Astrocyte of the cerebellum (primary cell): ENCODE data around the gene SUCLA2.

Source experiments
- DNase-seq: peaks from one replicate; pipeline ENCODE4 v3.0.0-alpha.2; 2011; ENCODE audit warnings: low read depth
- H3K4me3 ChIP-seq: 2 replicates; pipeline ENCODE4 v1.5.1; 2011; ENCODE audit warnings: mild to moderate bottlenecking, low read depth, low read length, moderate library complexity
- CTCF ChIP-seq: IDR thresholded peaks from 2 replicates; pipeline ENCODE4 v1.5.1; 2012; ENCODE audit warnings: low read length, low read depth, moderate library complexity, mild to moderate bottlenecking; ENCODE audit errors: missing control alignments
- in situ Hi-C: cut with HindIII; loops from 2 replicates; pipeline ENCODE4 v1.10.0; 2017; ENCODE audit warnings: low sequenced_read_pairs

The SUCLA2 gene

GRCh38 chr13:48038761-48039160 is 37.7 kb upstream of the SUCLA2 start:
- TF ChIP-seq CTCF, result no peak
- no peak overlapping the region for H3K4me3 ChIP-seq
- no peak for DNase-seq
- in situ Hi-C loops, result no loop called here

GRCh38 chr13:48037346-48038173 is 36.5 kb upstream of the SUCLA2 start, which contains the start of gene NUDT15:
NUDT15 (plus strand) TSS chr13:48037726; CDS start chr13:48037747, 21 bp downstream.
- peak within 1 kb of the TSS; percentile 69 for H3K4me3 ChIP-seq
- DNase-seq, result peak; percentile 92
- TF ChIP-seq CTCF, result peak; percentile 94
- in situ Hi-C loops, result no loop called here

- in situ Hi-C loops, result no loop called here
Observed at GRCh38 chr13:48029859-48030258, 28.8 kb upstream of the SUCLA2 start.

GRCh38 chr13:48028066-48028465 is 27.0 kb upstream of the SUCLA2 start:
- no peak for DNase-seq
- no peak overlapping the region for H3K4me3 ChIP-seq
- no peak for TF ChIP-seq CTCF
- in situ Hi-C loops, result no loop called here

More at GRCh38 chr13:48029859-48030258, 28.8 kb upstream of the SUCLA2 start:
- no peak for DNase-seq
- H3K4me3 ChIP-seq, result no peak overlapping the region
- no peak for TF ChIP-seq CTCF

- no peak for TF ChIP-seq CTCF
- in situ Hi-C loops, result no loop called here
- no peak for DNase-seq
- no peak overlapping the region for H3K4me3 ChIP-seq
Observed at GRCh38 chr13:48019796-48020195, 18.7 kb upstream of the SUCLA2 start.

GRCh38 chr13:48018637-48019036 is 17.6 kb upstream of the SUCLA2 start:
- no peak overlapping the region for H3K4me3 ChIP-seq
- TF ChIP-seq CTCF, result no peak
- in situ Hi-C loops, result no loop called here
- DNase-seq, result no peak
